ENCODE data around the gene RARRES2. TPM values are rescaled to one million over a fixed set of nuclear protein-coding genes. Genes with fewer than 3 reads are reported as not detected.

RARRES2 gene
- total RNA-seq, 6 donors from 2014 or later: 54.2 to 303 (median 160) TPM

- H3K27me3 ChIP-seq: peaks cover 0 to 15% (median 6%) of the 10 kb centered on the region in 4 donors
- WGBS, 2 donors: 93 to 97% methylated on average over 9 of the region's 9 CpGs
- TF ChIP-seq POLR2A (IDR thresholded peaks at IDR 0.05) (no peak), CTCF (IDR thresholded peaks at IDR 0.05) (no peak), EP300 (IDR thresholded peaks at IDR 0.05) (no peak), POLR2AphosphoS5 (IDR thresholded peaks at IDR 0.05) (no peak)
- ATAC-seq (ENCODE audit: low FRiP score in 2 of 2) (no peak), DNase-seq (no peak)
- H3K27ac ChIP-seq: peak overlapping the region in 1 of 4 donors; percentile 84
- no peaks in the 10 kb centered on the region for H3K9me3 ChIP-seq
- peaks cover 0 to 6% (median 0%) of the 10 kb centered on the region in 4 donors for H3K36me3 ChIP-seq
- H3K4me3 ChIP-seq: peak overlapping the region in 1 of 4 donors; percentile 54
- H3K4me1 ChIP-seq: peaks cover 7 to 31% (median 20%) of the 10 kb centered on the region in 4 donors
Observed at GRCh38 chr7:150342121-150342408, 636 bp upstream of the RARRES2 start.

- ATAC-seq (ENCODE audit: low FRiP score in 2 of 2) (peak in 1 of 2 donors; percentile 4), DNase-seq (peak in 1 of 2 donors; percentile 66)
- Histone ChIP-seq H3K36me3 (peaks cover 0 to 7% (median 0%) of the 10 kb centered on the region in 4 donors), H3K4me1 (peaks cover 7 to 31% (median 23%) of the 10 kb centered on the region in 4 donors), H3K27me3 (peaks cover 0 to 15% (median 6%) of the 10 kb centered on the region in 4 donors), H3K27ac (peak overlapping the region; percentile 66 to 88 (median 82)), H3K9me3 (no peaks in the 10 kb centered on the region), H3K4me3 (peak overlapping the region; percentile 25 to 57 (median 44))
- TF ChIP-seq CTCF (IDR thresholded peaks at IDR 0.05) (no peak), POLR2A (IDR thresholded peaks at IDR 0.05) (no peak), EP300 (IDR thresholded peaks at IDR 0.05) (no peak), POLR2AphosphoS5 (IDR thresholded peaks at IDR 0.05) (no peak)
- 8 to 12% methylated on average over 29 of the region's 29 CpGs for WGBS, 2 donors
Observed at GRCh38 chr7:150340875-150341262, 560 bp downstream of the RARRES2 start.

GRCh38 chr7:150340024-150340749, 1.2 kb downstream of the RARRES2 start:
- Histone ChIP-seq H3K9me3 (no peaks in the 10 kb centered on the region), H3K27ac (peak overlapping the region in 3 of 4 donors; percentile 80 to 88 (median 84)), H3K36me3 (peaks cover 0 to 7% (median 0%) of the 10 kb centered on the region in 4 donors), H3K4me1 (peaks cover 12 to 31% (median 27%) of the 10 kb centered on the region in 4 donors), H3K4me3 (peak overlapping the region; percentile 18 to 57 (median 44)), H3K27me3 (peaks cover 0 to 15% (median 6%) of the 10 kb centered on the region in 4 donors)
- TF ChIP-seq CTCF (IDR thresholded peaks at IDR 0.05): peak in 1 of 6 experiments; percentile 22
- TF ChIP-seq EP300 (IDR thresholded peaks at IDR 0.05): no peak
- DNase-seq (peak in 1 of 2 donors; percentile 87), ATAC-seq (ENCODE audit: low FRiP score in 2 of 2) (peak; percentile 33 to 54)
- WGBS, 2 donors: 32 to 34% methylated on average over 4 to 37 of the region's 39 CpGs

GRCh38 chr7:150339409-150339809, 2.0 kb downstream of the RARRES2 start:
- no peak for ATAC-seq (ENCODE audit: low FRiP score in 2 of 2)
- peaks cover 12 to 35% (median 27%) of the 10 kb centered on the region in 4 donors for H3K4me1 ChIP-seq
- H3K36me3 ChIP-seq: peaks cover 0 to 7% (median 0%) of the 10 kb centered on the region in 4 donors
- no peak for DNase-seq
- H3K9me3 ChIP-seq: no peaks in the 10 kb centered on the region
- WGBS, 2 donors: 48 to 78% methylated on average over 8 of the region's 9 CpGs
- peak overlapping the region in 3 of 4 donors; percentile 34 to 57 (median 54) for H3K4me3 ChIP-seq
- H3K27me3 ChIP-seq: peaks cover 0 to 15% (median 6%) of the 10 kb centered on the region in 4 donors
- TF ChIP-seq CTCF (IDR thresholded peaks at IDR 0.05) (no peak), EP300 (IDR thresholded peaks at IDR 0.05) (no peak), POLR2A (IDR thresholded peaks at IDR 0.05) (no peak), POLR2AphosphoS5 (IDR thresholded peaks at IDR 0.05) (no peak)
- H3K27ac ChIP-seq: peak overlapping the region in 1 of 4 donors; percentile 84

Measured in upper lobe of left lung (tissue), 6 donors.